Mammary epithelial cell (primary cell): ENCODE data around the gene MYPN.

Source experiments
- CTCF ChIP-seq, 2 donors: IDR thresholded peaks in 1 of 2; conservative IDR thresholded peaks in 1 of 2; 2 replicates each; pipeline ENCODE4 v1.5.1; 2011 to 2012; ENCODE audit warnings: inconsistent platforms in 2 of 2, low read length in 2 of 2, mild to moderate bottlenecking in 2 of 2, control low read depth in 1 of 2, low read depth in 1 of 2; ENCODE audit not compliant: insufficient read depth in 1 of 2; ENCODE audit errors: extremely low read depth in 1 of 2
- EZH2 ChIP-seq: IDR thresholded peaks from 2 replicates; pipeline ENCODE4 v1.6.1; 2012; ENCODE audit warnings: low read length, inconsistent platforms, borderline replicate concordance

GRCh38 chr10:68178592-68178991 lies 69.3 kb downstream of the MYPN start:
- no peak for TF ChIP-seq CTCF (conservative IDR thresholded peaks at IDR 0.05 in 1 of 2, IDR thresholded peaks at IDR 0.05 in 1 of 2; ENCODE audit: extremely low read depth in 1 of 2, insufficient read depth in 1 of 2, low read depth in 1 of 2, low read length in 2 of 2)
- no peak for TF ChIP-seq EZH2
